HL-60 (cell line): Measurements from ENCODE around the gene TMPRSS6.

Experiments
- CTCF ChIP-seq: IDR thresholded peaks from one replicate; pipeline ENCODE4 v1.5.1; 2011; ENCODE audit warnings: low read length, control low read depth, inconsistent platforms; ENCODE audit not compliant: insufficient read depth
- POLR2AphosphoS5 ChIP-seq: IDR thresholded peaks from 2 replicates; pipeline ENCODE4 v1.6.1; 2012; ENCODE audit warnings: low read depth
- SPI1 ChIP-seq: IDR thresholded peaks from 2 replicates; pipeline ENCODE4 v1.6.1; 2012; ENCODE audit warnings: low read depth, mild to moderate bottlenecking, borderline replicate concordance

- no peak for TF ChIP-seq CTCF
- no peak for TF ChIP-seq POLR2AphosphoS5
- no peak for TF ChIP-seq SPI1
Measured at GRCh38 chr22:37084385-37084784, 25.1 kb downstream of the TMPRSS6 start.
